ENCODE measurements around the gene LDLRAD4.

DNA sequence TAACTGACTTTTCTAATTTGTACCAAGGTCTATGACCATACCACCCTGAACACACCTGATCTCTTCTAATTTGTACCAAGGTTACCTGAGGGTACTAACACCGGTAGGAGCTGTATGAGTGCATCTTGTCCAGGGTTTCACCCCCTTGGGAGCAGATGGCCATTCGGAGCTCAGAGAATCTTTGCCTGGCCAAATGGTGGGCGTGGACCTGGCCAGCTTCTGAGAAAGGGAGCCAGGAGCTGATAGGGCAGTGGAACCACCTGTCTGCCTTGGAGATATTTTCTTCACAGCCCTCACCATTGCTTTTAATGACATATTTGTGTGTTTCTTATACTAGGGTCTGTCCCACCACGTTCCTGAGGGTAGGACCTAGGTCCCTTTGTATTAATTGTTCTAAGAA, 188.9 kb downstream of the LDLRAD4 start:
- TF ChIP-seq EGR1 (IDR thresholded peaks at IDR 0.05) = no peak
- no peak for TF ChIP-seq TCF12 (IDR thresholded peaks at IDR 0.05; ENCODE audit: low read depth)
- TF ChIP-seq, protein P1, sequence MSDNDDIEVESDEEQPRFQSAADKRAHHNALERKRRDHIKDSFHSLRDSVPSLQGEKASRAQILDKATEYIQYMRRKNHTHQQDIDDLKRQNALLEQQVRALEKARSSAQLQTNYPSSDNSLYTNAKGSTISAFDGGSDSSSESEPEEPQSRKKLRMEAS (IDR thresholded peaks at IDR 0.05) = no peak
- TF ChIP-seq TAF1 (IDR thresholded peaks at IDR 0.05; ENCODE audit: low read depth) = no peak
- no peak for TF ChIP-seq ZBTB7A (IDR thresholded peaks at IDR 0.05; ENCODE audit: low read depth)
- TF ChIP-seq, protein P2, sequence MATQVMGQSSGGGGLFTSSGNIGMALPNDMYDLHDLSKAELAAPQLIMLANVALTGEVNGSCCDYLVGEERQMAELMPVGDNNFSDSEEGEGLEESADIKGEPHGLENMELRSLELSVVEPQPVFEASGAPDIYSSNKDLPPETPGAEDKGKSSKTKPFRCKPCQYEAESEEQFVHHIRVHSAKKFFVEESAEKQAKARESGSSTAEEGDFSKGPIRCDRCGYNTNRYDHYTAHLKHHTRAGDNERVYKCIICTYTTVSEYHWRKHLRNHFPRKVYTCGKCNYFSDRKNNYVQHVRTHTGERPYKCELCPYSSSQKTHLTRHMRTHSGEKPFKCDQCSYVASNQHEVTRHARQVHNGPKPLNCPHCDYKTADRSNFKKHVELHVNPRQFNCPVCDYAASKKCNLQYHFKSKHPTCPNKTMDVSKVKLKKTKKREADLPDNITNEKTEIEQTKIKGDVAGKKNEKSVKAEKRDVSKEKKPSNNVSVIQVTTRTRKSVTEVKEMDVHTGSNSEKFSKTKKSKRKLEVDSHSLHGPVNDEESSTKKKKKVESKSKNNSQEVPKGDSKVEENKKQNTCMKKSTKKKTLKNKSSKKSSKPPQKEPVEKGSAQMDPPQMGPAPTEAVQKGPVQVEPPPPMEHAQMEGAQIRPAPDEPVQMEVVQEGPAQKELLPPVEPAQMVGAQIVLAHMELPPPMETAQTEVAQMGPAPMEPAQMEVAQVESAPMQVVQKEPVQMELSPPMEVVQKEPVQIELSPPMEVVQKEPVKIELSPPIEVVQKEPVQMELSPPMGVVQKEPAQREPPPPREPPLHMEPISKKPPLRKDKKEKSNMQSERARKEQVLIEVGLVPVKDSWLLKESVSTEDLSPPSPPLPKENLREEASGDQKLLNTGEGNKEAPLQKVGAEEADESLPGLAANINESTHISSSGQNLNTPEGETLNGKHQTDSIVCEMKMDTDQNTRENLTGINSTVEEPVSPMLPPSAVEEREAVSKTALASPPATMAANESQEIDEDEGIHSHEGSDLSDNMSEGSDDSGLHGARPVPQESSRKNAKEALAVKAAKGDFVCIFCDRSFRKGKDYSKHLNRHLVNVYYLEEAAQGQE (IDR thresholded peaks at IDR 0.05; ENCODE audit: low read depth) = no peak
- TF ChIP-seq YY1 (IDR thresholded peaks at IDR 0.05; ENCODE audit: low read depth) = no peak
- TF ChIP-seq, protein P3, sequence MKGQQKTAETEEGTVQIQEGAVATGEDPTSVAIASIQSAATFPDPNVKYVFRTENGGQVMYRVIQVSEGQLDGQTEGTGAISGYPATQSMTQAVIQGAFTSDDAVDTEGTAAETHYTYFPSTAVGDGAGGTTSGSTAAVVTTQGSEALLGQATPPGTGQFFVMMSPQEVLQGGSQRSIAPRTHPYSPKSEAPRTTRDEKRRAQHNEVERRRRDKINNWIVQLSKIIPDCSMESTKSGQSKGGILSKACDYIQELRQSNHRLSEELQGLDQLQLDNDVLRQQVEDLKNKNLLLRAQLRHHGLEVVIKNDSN (IDR thresholded peaks at IDR 0.05) = no peak
- no peak for TF ChIP-seq EP300 (IDR thresholded peaks at IDR 0.05; ENCODE audit: borderline replicate concordance)
- TF ChIP-seq TEAD4 (IDR thresholded peaks at IDR 0.05) = no peak
